H1 (cell line): ENCODE measurements around the gene BCAS3. TPM values are rescaled to one million over a fixed set of nuclear protein-coding genes. Genes with fewer than 3 reads are reported as not detected.

Experiments used
- EZH2 ChIP-seq: fragments of 200-600 bp; sonication (generic); IDR thresholded peaks from 2 replicates; pipeline ENCODE4 v1.7.1; 2012; ENCODE audit warnings: low read depth, mild to moderate bottlenecking, moderate library complexity, low read length, inconsistent platforms; ENCODE audit not compliant: severe bottlenecking
- GABPA ChIP-seq: IDR thresholded peaks from 2 replicates; pipeline ENCODE4 v1.6.1; 2011; ENCODE audit warnings: mild to moderate bottlenecking, low read length, moderate library complexity, borderline replicate concordance; ENCODE audit not compliant: insufficient read depth
- PHF8 ChIP-seq: fragments of 200-600 bp; sonication (generic); conservative IDR thresholded peaks from 2 replicates; pipeline ENCODE4 v1.7.1; 2012; ENCODE audit warnings: low read depth, mild to moderate bottlenecking, inconsistent platforms, low read length, moderate library complexity
- POLR2A ChIP-seq, 2 experiments: IDR thresholded peaks; 1 replicate in 1 of 2; 2 replicates in 1 of 2; pipeline ENCODE4 v1.6.1; 2011; ENCODE audit warnings: low read depth in 2 of 2, low read length in 2 of 2, mild to moderate bottlenecking in 2 of 2; ENCODE audit errors: control extremely low read depth in 1 of 2
- SAP30 ChIP-seq: fragments of 300-600 bp; sonication (generic); IDR thresholded peaks from 2 replicates; pipeline ENCODE4 v1.7.1; 2012; ENCODE audit warnings: low read length, moderate library complexity, mild to moderate bottlenecking, inconsistent platforms; ENCODE audit not compliant: insufficient read depth, insufficient replicate concordance
- SIRT6 ChIP-seq: IDR thresholded peaks from one replicate; pipeline ENCODE4 v1.7.1; 2012; ENCODE audit warnings: low read length, inconsistent platforms
- SP1 ChIP-seq: IDR thresholded peaks from 2 replicates; pipeline ENCODE4 v1.6.1; 2011; ENCODE audit warnings: low read depth, low read length
- polyA plus RNA-seq, 7 experiments: library from polyadenylated mRNA; depleted of rRNA in 3 of 7; stranded (reverse) in 5 of 7; unstranded in 2 of 7; fragments of >200 nt in 5 of 7; fragments of 200-250 nt in 2 of 7; gene quantifications; 1 replicate in 5 of 7; 2 replicates in 1 of 7; 4 replicates in 1 of 7; pipeline versions ENCODE4 v1.2.1 to v1.2.3, GENCODE V29; 2011 to 2013; ENCODE audit warnings: missing spikeins in 2 of 7, mixed read lengths in 2 of 7
- total RNA-seq: library from RNA; stranded (reverse); fragmentation: NEBNext Ultra II Directional; extraction: Animal tissue kit (Norgen Biotek cat#: 25700); gene quantifications from 2 replicates; pipeline ENCODE4 v1.2.1, GENCODE V29; 2021
- TF ChIP-seq, protein P1 (sequence below): fragments of 300-600 bp; sonication (generic); IDR thresholded peaks from 2 replicates; pipeline ENCODE4 v1.7.1; 2012; ENCODE audit warnings: low read length, moderate library complexity, mild to moderate bottlenecking, inconsistent platforms; ENCODE audit not compliant: insufficient replicate concordance
- TF ChIP-seq, protein P2 (sequence below): IDR thresholded peaks from 2 replicates; pipeline ENCODE4 v1.6.1; 2011; ENCODE audit warnings: low read length, improper control_type of control experiment

BCAS3 gene
- total and polyA plus RNA-seq, 2 of the 8 experiments (the other 6 are each of a cell fraction or from before 2014, with no cell fraction given), result 9.9 to 13.3 TPM

DNA sequence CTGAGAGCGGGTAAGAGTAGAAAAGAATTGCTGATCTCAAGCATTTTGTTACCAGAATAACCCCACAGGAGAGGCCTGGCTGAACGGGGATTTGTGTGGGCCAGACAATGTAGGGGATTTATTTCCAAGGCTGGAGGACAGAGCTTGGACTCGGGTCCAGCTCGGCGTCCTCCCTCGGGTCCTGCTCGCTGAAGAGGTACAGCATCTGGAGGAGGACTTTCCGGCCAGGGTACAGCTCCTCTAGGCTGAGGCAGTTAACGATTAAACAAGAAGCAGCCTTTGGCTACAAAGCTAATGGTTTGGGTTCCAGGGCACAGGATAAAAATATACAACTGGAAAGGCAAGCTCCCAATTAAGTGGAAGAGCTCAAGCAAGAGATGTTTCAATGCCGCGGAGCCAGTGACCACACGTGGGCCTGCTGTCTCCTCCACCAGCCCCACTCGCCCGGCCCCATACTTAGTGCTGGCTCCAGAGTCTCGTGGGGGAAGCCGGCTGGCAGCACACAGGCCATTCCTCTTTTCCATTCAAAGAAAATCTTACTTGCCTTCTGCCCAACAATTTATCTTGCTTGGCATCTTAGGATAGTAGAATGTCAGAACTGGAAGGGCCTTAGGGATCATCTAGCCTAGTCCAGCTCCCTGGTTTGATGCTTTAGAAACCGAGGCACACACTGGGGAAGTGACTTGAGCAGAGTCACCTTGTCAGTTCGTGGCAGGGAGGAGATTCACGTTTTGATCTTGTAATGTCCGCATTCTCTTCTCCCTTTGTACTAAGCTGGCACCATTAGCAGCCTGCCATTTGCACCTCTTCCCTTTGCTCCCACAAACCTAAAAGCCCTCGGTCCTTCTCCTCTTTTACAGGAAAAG, 636.0 kb downstream of the BCAS3 start (continued):
- TF ChIP-seq, protein P1, sequence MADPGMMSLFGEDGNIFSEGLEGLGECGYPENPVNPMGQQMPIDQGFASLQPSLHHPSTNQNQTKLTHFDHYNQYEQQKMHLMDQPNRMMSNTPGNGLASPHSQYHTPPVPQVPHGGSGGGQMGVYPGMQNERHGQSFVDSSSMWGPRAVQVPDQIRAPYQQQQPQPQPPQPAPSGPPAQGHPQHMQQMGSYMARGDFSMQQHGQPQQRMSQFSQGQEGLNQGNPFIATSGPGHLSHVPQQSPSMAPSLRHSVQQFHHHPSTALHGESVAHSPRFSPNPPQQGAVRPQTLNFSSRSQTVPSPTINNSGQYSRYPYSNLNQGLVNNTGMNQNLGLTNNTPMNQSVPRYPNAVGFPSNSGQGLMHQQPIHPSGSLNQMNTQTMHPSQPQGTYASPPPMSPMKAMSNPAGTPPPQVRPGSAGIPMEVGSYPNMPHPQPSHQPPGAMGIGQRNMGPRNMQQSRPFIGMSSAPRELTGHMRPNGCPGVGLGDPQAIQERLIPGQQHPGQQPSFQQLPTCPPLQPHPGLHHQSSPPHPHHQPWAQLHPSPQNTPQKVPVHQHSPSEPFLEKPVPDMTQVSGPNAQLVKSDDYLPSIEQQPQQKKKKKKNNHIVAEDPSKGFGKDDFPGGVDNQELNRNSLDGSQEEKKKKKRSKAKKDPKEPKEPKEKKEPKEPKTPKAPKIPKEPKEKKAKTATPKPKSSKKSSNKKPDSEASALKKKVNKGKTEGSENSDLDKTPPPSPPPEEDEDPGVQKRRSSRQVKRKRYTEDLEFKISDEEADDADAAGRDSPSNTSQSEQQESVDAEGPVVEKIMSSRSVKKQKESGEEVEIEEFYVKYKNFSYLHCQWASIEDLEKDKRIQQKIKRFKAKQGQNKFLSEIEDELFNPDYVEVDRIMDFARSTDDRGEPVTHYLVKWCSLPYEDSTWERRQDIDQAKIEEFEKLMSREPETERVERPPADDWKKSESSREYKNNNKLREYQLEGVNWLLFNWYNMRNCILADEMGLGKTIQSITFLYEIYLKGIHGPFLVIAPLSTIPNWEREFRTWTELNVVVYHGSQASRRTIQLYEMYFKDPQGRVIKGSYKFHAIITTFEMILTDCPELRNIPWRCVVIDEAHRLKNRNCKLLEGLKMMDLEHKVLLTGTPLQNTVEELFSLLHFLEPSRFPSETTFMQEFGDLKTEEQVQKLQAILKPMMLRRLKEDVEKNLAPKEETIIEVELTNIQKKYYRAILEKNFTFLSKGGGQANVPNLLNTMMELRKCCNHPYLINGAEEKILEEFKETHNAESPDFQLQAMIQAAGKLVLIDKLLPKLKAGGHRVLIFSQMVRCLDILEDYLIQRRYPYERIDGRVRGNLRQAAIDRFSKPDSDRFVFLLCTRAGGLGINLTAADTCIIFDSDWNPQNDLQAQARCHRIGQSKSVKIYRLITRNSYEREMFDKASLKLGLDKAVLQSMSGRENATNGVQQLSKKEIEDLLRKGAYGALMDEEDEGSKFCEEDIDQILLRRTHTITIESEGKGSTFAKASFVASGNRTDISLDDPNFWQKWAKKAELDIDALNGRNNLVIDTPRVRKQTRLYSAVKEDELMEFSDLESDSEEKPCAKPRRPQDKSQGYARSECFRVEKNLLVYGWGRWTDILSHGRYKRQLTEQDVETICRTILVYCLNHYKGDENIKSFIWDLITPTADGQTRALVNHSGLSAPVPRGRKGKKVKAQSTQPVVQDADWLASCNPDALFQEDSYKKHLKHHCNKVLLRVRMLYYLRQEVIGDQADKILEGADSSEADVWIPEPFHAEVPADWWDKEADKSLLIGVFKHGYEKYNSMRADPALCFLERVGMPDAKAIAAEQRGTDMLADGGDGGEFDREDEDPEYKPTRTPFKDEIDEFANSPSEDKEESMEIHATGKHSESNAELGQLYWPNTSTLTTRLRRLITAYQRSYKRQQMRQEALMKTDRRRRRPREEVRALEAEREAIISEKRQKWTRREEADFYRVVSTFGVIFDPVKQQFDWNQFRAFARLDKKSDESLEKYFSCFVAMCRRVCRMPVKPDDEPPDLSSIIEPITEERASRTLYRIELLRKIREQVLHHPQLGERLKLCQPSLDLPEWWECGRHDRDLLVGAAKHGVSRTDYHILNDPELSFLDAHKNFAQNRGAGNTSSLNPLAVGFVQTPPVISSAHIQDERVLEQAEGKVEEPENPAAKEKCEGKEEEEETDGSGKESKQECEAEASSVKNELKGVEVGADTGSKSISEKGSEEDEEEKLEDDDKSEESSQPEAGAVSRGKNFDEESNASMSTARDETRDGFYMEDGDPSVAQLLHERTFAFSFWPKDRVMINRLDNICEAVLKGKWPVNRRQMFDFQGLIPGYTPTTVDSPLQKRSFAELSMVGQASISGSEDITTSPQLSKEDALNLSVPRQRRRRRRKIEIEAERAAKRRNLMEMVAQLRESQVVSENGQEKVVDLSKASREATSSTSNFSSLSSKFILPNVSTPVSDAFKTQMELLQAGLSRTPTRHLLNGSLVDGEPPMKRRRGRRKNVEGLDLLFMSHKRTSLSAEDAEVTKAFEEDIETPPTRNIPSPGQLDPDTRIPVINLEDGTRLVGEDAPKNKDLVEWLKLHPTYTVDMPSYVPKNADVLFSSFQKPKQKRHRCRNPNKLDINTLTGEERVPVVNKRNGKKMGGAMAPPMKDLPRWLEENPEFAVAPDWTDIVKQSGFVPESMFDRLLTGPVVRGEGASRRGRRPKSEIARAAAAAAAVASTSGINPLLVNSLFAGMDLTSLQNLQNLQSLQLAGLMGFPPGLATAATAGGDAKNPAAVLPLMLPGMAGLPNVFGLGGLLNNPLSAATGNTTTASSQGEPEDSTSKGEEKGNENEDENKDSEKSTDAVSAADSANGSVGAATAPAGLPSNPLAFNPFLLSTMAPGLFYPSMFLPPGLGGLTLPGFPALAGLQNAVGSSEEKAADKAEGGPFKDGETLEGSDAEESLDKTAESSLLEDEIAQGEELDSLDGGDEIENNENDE, result no peak
- no peak for TF ChIP-seq SIRT6
- TF ChIP-seq, protein P2, sequence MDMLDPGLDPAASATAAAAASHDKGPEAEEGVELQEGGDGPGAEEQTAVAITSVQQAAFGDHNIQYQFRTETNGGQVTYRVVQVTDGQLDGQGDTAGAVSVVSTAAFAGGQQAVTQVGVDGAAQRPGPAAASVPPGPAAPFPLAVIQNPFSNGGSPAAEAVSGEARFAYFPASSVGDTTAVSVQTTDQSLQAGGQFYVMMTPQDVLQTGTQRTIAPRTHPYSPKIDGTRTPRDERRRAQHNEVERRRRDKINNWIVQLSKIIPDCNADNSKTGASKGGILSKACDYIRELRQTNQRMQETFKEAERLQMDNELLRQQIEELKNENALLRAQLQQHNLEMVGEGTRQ, result no peak
- TF ChIP-seq PHF8, result no peak
- TF ChIP-seq EZH2, result no peak
- TF ChIP-seq SP1, result no peak
- TF ChIP-seq GABPA, result no peak
- TF ChIP-seq POLR2A (IDR thresholded peaks at IDR 0.05; ENCODE audit: control extremely low read depth in 1 of 2, low read depth in 2 of 2, low read length in 2 of 2), result no peak
- TF ChIP-seq SAP30, result no peak
